GOT3 (cell line): ENCODE results near the gene CLK2.
"Not testable (repeated sequence)": the region's sequence is repeated elsewhere in the genome, so short reads cannot be mapped to it uniquely, and the experiment has no call there.

Experiments used
- DNase-seq: peaks from one replicate; lab custom pipeline; 2025; ENCODE audit warnings: mixed read lengths; lab: John Stamatoyannopoulos, UW

CLK2 gene

DNA sequence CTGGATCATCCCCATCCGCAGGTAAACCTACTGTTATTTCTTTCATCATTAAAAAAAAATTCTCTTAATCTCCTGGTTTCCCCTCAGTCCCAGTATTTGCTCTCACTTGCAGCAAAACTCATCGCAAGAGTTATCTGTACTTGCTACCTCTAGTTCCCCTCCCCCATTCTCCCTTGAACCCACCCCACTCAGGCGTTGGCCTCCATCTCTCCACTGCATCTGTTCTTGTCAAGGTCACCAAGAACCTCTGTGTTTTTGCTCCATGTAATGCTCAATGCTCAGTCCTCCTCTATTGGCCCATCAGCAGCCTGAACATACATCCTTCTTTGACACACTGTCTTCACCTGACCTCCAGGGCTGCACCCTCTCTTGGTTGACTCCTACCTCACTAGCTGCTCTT lies 23.4 kb upstream of the CLK2 start:
- no peak for DNase-seq

DNA sequence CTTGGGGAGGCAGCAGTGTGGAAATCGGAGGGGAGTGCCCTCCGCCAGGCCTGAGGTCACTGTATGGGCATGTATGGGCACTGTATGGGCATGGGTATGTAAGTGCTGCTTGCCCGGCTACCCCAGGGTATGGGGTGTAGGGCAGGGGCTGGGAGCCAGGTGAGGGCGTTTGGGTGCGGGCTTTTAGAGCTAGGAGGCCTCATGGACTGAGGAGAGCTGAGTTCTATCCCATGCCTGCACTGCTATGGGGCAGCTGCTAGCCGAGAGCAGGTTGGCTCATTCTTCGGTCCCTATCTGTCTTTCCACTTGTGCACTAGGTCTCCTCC lies 22.6 kb upstream of the CLK2 start:
- no peak for DNase-seq

DNA sequence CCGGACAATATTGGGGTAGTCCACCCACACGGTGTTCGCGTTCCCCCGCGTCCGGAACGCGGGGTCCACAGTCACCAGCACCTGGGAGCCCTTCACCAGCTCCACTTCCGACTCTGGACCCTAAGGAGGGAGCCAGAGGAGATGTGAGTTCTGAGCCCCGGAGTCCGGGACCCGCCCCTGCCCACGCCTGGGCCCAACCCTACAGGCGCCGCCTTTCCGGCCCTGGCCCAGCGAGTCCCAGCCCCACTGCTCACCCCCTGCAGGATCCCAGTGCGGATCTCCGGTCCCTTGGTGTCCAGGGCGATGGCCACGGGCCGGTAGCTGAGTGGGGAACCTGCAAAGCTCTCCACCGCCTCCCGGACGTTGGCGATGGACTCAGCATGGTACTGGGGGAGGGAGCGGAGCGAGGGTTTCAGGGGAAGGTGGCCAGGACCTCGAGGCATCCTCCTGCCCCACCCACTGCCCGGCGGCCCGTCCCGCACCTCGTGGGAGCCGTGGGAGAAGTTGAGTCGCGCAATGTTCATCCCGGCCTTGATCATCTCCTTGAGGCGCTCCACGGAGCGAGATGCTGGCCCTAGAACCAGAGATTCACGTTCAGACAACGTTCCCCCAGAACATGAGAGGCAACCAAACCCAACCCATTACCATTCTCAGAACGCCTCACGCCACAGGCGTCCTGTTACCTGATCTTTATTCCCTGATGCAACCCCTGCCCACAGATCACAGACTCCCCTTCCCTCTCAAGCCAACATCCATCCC lies 22.1 kb upstream of the CLK2 start:
- DNase-seq, result no peak

DNA sequence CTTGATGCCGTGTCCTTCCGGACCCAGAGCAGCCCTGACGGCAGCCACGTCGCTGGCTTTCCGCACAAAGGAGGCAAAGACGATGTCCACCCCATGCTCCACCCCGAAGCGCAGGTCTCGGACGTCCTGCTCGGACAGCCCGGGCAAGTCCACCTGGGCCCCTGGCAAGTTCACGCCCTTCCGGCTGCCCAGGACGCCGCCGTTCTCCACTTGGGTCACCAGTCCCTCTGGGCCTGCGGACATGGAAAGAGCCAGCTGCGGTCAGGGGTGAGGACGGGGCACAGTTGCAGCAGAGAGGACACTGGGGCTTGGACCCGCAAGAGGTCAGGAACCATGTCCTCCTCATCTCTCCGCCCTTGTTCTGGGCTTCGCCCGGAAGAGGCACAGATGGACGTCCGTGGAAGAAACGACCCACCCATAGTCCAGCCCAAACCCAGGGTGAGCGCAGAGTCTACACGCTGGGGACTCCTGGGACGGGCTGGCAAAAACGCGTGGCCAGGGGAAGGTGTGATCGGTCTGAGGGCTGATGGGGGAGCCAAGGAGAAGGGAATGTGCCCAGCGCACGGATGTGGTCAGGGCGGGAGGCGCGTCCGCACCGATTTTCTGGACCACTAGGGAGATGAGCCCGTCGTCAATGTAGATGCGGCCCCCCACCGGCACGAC lies 21.3 kb upstream of the CLK2 start:
- DNase-seq, result no peak

DNA sequence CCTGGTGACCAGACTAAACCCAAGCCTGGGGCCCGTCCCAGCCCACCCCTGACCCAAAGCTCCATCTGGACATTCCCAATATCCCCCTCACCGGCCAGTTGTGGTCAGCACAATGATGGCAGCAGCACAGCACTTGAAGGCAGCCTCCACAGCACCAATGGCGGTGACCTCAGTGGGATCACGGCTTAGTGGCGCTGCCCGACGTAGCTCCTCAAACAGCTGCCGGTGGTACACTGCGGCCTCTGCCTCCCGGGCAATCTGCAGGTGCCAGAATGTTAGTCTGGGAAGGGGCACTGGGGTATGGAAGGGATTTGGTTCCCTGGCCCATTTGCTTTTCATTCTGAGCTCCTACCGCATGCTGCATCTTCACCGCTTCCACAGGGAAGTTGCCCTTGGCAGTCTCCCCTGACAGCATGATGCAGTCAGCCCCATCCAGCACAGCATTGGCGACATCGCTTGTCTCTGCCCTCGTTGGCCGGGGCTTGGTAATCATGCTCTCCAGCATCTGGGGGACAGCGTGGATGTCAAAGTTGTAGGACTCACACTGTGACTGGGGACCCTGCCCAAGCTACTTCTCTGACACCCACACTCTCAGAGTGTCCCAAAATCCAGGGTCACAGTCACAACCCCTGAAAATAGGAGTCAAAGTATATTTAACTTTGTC lies 19.9 kb upstream of the CLK2 start:
- DNase-seq, result no peak

DNA sequence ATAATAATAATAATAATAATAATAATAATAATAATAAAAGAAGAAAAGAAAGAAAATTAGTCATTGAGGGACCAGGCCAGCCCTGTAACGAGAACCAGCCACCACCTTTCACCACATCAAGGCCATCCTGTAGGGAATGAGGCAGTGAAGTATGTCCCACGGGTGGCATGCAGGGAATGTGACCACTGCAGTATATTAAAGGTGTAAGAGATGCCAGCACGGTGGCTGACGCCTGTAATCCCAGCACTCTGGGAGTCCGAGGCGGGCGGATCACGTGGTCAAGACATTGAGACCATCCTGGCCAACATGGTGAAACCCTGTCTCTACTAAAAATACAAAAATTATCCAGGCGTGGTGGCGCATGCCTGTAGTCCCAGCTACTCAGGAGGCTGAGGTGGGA lies 17.7 kb upstream of the CLK2 start:
- DNase-seq, result not testable (repeated sequence)

DNA sequence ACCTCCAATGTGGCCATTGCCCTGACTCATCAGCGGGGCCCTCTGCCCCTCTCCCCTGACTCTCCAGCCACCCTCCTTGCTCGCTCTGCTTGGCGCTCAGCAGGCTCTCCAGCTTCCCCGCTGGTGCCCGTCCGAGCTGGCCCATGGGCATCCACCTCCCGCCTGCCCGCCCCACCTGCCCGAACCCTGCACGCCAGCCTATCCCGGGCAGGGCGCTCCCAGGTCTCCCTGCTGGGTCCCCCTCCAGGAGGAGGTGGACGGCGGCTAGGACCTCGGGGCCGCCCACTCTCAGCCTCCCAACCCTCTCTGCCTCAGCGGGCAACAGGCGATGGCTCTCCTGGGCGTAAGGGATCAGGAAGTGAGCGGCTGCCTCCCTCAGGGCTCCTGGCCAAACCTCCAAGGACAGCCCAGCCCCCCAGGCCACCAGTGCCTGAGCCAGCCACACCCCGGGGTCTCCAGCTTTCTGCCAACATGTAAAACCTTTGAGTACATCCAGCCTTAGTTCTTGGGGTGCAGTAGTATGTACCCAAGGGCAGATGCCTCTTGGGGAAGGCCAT lies 14.8 kb upstream of the CLK2 start:
- no peak for DNase-seq

DNA sequence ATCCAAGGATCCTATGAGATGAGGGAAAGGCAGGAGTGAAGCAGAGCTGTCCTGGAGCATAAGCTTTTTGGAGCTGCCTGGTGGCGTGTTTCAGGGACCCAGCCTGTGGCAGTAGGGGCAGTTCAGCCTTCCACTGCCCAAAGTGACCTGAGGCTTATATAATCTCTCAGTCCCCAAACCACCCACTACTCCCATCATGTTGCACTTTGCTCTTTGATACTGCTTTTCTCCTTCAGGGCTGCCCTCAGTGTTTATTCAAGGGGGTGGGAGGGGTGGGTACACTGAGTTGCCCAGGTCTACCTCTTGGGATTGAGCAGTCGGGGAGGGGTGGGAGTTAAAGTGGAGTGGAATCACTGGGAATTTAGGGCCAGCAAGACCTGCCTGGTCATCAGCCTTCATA lies 13.2 kb upstream of the CLK2 start:
- no peak for DNase-seq

DNA sequence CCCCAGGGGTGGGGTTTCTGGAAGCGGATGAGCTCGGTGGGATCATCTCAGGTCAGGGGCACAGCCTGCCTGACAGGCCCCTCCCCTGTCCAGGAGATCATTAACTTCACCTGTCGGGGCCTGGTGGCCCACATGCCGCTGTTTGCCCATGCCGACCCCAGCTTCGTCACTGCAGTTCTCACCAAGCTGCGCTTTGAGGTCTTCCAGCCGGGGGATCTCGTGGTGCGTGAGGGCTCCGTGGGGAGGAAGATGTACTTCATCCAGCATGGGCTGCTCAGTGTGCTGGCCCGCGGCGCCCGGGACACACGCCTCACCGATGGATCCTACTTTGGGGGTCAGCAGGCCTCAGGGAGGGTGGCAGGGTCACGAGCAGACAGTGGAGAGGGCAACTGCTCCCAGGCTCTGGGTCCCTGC lies 12.3 kb upstream of the CLK2 start:
- no peak for DNase-seq

DNA sequence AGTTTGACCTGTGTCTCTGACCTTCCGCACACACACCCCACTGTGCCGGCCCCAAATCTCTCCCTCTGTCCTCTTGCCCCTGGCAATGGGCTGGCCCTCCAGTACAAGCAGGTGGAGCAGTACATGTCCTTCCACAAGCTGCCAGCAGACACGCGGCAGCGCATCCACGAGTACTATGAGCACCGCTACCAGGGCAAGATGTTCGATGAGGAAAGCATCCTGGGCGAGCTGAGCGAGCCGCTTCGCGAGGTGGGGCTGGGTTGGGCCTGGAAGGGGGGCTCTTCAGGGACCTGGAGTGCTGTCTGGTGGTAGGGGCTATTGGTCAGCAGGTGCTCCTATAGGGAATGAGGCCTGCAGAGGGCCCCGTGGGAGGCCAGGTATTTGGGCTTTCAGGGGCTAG lies 11.8 kb upstream of the CLK2 start:
- no peak for DNase-seq

DNA sequence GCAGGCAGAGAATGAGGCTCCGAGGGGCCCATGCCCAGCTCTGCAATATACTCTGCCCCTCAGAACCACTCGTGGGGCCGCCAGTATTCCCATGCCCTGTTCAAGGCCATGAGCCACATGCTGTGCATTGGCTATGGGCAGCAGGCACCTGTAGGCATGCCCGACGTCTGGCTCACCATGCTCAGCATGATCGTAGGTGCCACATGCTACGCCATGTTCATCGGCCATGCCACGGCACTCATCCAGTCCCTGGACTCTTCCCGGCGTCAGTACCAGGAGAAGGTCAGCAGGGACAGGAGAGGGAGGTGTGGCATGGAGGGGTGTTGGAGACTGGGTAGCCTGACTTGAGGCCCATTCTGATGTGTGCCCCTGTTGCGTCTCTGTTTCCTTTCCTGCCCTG lies 11.2 kb upstream of the CLK2 start:
- DNase-seq, result no peak

DNA sequence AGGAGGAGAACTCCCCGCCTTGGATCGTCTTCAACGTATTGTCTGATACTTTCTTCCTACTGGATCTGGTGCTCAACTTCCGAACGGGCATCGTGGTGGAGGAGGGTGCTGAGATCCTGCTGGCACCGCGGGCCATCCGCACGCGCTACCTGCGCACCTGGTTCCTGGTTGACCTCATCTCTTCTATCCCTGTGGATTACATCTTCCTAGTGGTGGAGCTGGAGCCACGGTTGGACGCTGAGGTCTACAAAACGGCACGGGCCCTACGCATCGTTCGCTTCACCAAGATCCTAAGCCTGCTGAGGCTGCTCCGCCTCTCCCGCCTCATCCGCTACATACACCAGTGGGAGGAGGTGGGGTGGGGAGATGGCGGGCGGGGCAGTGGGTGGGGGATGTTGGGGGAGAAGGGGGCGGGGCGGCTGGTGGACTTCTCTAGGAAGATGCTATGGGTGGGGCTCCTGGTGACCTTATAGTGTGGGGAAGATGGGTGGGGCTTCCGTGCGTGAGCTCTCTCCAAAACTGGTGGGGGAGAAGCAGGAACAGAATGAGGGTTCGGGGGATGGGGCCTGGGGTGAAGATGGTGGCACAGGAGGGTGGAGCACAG lies 9.3 kb upstream of the CLK2 start:
- DNase-seq, result no peak

DNA sequence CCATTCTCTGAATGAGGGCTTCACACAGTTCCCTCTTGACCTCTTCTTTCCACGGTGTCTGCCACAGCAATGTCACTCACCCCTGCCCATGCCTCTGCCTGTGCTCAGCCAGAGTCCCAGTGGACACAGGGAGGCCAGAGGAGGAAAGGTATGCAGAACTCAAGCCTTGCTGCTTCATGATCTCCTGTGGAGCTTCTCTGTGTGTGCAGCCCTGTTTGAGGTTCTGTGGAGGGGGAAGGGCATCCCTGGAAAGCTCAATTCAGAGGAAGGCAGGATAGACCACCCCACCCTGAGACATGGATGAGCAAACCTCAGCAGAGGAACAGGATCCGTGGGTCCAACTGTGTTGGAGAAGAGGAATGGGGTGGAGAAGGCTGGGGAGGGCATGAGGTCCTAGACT lies 6.0 kb upstream of the CLK2 start:
- DNase-seq, result no peak

DNA sequence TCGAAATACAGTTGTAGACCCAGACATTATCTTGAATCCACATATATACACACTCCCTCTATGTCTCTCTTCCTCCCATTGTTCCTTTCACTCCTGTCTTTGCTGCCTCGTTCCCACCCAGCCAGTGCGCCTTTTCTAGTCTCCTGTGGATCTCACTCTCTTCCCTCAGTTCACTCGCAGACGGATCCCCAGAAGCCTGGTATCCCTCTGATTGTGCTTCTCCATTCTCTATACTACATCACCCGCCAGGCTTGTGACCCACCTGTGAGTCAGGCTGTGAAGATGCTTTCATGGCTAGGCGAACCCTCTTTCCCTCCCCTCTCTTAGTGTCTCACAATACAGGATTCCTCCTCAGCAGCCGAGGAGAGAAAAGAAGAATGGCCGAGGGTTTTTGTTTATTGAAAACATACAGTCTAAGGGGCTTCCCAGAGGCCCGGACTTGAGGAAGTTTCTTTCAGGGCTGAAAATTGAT lies 5.4 kb upstream of the CLK2 start:
- DNase-seq, result no peak

DNA sequence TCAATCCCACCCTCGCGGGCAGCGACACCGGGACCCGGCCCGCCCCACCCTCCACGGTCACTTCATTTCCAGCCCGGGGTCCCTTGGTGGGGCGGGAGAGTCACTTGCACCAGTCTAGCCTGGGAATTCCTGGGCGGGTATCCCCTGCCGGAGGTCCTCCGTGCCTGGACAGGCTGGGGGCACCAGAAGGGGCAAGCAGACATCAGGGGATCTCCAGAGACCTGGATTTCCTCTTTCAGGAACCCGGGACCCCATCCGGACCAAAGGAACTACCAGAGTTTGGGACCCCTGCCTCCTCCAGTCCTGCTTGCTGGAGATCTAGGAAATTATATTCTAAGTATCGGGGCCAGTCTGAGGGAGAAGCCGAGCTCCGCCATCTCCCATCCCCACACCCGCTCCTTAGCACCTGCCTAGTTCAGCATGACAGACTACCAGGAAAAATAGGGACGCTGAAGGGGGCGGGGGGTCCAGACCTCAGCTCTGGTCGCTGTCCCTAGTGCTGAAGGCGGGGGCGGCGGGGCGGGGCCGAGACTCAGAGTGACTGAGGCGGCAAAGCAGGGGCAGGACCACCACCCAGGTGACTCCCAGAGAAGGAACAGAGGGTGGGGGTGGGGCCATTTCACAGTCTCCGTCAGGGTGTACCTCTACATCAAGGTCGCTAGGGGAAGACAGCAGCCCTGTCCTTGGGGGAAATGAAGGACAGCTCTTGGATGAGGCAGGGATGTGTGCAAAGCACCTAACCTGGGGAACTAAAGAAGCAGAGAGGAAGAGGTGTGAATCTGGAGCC lies 4.8 kb upstream of the CLK2 start:
- no peak for DNase-seq

DNA sequence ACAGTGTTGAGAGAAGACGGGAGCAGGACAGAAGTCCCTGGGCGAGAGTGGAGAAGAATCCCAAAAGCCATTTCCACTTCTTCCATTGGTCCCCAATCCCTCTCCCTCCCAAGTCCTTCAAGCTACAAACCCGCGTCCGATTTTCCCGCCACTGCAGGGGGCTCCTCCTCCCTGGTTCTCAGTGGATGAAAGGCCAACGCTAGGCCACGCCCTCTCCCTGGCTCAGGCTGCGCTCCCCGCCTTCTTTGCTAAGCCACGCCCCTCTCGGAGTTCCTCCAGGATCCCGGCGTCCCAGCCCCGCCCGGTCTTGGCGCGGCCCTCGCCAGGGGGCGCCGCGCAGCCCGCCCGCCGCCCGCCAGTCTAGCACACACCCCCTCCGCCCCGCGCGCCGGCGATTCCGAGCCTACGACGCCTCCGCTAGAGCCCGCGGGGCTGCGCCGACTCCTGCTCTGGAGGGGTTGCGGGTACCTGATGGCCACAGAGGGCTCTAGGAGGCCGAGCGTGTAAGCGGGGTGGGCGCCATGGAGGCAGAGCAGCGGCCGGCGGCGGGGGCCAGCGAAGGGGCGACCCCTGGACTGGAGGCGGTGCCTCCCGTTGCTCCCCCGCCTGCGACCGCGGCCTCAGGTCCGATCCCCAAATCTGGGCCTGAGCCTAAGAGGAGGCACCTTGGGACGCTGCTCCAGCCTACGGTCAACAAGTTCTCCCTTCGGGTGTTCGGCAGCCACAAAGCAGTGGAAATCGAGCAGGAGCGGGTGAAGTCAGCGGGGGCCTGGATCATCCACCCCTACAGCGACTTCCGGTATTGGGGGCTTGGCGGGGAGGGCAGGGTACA lies 4.0 kb upstream of the CLK2 start, which contains the start of gene HCN3:
Gene HCN3, plus strand, starts transcription at position 394 of the 832 bp plus-strand sequence. Its CDS starts 128 bp downstream, at position 522.
- DNase-seq, result peak; percentile 88

DNA sequence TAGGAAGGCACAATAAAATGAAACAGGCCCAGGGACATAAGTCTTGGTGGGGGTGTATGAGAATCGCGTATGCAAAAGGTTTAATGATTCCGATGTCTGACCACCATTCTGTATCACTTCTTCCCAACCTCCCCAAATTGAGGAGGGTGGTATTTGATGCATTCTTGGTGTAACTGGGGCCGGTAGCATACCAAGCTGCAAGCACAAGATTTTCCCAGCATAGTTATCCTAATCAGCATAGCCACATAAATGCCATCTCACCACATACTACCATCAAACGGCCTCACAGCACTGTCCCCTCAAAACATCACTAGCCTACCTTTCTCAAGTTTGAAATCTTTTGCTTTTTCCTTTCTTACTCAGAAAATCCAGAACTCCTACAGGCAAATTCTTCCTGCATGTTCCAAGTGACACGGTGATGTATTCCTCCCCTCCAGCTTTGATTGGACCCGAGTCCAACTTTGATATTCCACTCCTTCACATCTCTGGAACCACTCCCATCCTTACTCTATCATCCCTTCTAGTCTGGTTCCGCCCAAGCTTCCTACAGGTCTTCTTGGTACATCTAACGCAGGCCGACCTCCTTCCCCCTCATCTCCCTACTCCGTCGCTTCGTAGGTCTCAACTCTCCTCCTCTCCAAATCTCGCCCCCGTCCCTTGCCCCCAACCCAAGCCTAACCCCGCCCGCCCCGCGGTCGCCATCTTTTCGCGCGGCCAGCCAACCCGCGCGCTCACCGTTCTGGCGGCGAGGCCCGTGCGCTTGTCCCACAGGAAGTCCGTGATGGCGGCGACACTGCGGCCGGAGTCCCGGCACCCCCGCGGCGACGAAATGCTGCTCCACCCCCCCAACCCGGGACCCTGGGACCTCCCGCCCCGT lies 600 bp downstream of the CLK2 start:
- no peak for DNase-seq

DNA sequence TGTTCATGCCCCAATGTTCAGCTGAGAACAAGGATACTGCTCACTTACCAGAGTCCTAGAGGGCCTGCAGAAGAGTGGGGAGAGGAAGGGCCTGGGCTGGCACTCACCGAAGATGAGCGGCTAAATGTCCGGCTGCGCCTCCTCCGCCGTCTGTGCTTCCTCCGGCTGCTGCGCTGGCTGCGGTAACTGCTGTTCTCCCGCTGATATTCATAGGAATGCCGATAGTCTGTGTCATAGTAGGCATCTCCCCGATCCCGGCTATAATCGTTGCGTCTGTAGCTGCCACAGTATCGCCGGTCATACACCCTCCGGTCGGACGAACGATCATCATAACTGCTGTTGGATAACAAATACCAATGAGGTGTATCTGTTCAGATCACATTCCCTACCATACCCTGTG lies 3.9 kb downstream of the CLK2 start:
- no peak for DNase-seq

DNA sequence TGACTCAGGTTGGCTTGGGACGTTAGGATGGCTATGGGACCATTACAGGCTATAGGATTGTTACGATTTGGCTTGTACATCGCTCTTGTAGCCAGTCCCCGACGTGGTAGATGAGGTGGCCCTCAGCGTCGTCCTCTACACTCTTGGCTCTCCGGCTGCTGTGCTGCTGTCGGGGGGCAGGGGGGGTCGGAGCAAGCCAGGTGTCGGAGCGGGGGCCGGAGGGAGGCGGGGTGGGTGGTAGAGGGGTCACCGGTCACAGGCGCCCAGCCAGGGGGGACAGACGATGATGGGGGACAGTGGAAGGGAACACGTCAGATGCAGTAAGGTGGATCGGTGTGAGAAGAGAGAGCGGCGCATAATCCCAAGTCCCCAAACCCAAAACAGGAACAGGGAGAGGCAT lies 4.7 kb downstream of the CLK2 start:
- no peak for DNase-seq

DNA sequence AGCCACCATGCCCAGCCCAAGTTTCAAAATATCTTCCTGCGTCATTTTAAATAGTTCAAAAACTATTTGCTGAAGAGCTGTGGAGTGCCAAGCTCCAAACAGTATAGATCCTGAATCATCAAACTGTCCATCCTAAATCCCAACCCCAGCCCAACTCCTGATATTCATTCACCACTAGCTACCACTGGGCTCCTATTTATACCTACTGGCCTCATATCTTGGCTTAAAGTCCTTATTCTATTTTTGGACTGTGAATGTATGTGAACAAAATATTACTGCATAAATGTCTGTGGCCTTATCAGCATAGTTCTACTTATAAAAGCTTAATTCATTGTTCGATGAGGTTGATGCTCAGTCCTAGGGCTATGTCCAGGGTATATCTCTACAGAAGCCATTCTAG lies 5.9 kb downstream of the CLK2 start:
- DNase-seq, result no peak
